Bone marrow (tissue), 2 donors: ENCODE measurements around the gene XRCC4.

Experiments used
- DNase-seq, 2 donors: peaks; one replicate each; lab custom pipeline; 2025; lab: John Stamatoyannopoulos, UW

XRCC4 gene

GRCh38 chr5:83392766-83393503 is 315.6 kb downstream of the XRCC4 start:
- DNase-seq = no peak

GRCh38 chr5:83393504-83393866 is 316.1 kb downstream of the XRCC4 start:
- no peak for DNase-seq

GRCh38 chr5:83394190-83394589 is 316.8 kb downstream of the XRCC4 start:
- DNase-seq = no peak

- no peak for DNase-seq
These were observed 319.3 kb downstream of the XRCC4 start for GRCh38 chr5:83396662-83397061.

GRCh38 chr5:83397658-83398057 is 320.3 kb downstream of the XRCC4 start:
- DNase-seq = no peak

GRCh38 chr5:83400241-83400640 is 322.9 kb downstream of the XRCC4 start:
- DNase-seq = no peak

- no peak for DNase-seq
These were observed 323.4 kb downstream of the XRCC4 start for GRCh38 chr5:83400701-83401100.

- DNase-seq = no peak
These were observed 323.9 kb downstream of the XRCC4 start for GRCh38 chr5:83401122-83401731.

GRCh38 chr5:83401775-83402174 is 324.4 kb downstream of the XRCC4 start:
- DNase-seq = no peak
